ENCODE results near the gene SMYD3. TPM values are rescaled to one million over a fixed set of nuclear protein-coding genes. Genes with fewer than 3 reads are reported as not detected.

The SMYD3 gene
- total RNA-seq, 2 experiments from 2014 or later, result 22.6 to 24.6 TPM

DNA sequence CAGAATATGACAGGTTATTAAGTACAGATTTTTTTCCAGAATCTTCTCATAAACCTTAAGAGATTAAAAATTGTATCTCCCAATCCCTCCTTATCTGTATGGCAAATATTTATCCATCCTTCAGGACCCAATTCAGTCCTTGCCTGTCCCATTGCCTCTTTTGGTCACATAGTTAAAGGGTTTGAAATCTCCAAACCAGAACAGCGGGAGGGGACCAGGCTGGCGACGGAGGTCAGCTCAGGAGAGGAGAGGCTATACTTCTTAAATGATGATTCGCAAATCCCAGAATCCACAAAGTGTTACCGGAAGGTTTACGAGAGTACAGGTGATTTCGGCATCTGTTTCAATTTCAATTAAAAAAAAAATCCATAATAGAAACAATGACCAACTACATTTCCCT lies 572.7 kb downstream of the SMYD3 start:
- Mint-ChIP-seq H3K36me3 (ENCODE audit: low read depth) (no peaks in the 10 kb centered on the region), H3K4me3 (no peak overlapping the region), H3K4me1 (ENCODE audit: low read depth) (no peaks in the 10 kb centered on the region), H3K27ac (no peak overlapping the region), H3K9me3 (no peaks in the 10 kb centered on the region), H3K27me3 (no peaks in the 10 kb centered on the region)
- intact Hi-C loops (cut with micrococcal nuclease), result no loop called here
- DNase-seq (no peak), ATAC-seq (no peak)
- ChIA-PET POLR2A (no interaction called here), CTCF (no interaction called here)
- TF ChIP-seq, protein P1, sequence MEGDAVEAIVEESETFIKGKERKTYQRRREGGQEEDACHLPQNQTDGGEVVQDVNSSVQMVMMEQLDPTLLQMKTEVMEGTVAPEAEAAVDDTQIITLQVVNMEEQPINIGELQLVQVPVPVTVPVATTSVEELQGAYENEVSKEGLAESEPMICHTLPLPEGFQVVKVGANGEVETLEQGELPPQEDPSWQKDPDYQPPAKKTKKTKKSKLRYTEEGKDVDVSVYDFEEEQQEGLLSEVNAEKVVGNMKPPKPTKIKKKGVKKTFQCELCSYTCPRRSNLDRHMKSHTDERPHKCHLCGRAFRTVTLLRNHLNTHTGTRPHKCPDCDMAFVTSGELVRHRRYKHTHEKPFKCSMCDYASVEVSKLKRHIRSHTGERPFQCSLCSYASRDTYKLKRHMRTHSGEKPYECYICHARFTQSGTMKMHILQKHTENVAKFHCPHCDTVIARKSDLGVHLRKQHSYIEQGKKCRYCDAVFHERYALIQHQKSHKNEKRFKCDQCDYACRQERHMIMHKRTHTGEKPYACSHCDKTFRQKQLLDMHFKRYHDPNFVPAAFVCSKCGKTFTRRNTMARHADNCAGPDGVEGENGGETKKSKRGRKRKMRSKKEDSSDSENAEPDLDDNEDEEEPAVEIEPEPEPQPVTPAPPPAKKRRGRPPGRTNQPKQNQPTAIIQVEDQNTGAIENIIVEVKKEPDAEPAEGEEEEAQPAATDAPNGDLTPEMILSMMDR (IDR thresholded peaks at IDR 0.05), result no peak

GRCh38 chr1:245933431-245934045 lies 573.5 kb downstream of the SMYD3 start:
- no peaks in the 10 kb centered on the region for H3K4me1 Mint-ChIP-seq (ENCODE audit: low read depth)
- H3K27me3 Mint-ChIP-seq, result no peaks in the 10 kb centered on the region
- TF ChIP-seq, protein P1 (IDR thresholded peaks at IDR 0.05), result no peak
- H3K4me3 Mint-ChIP-seq, result no peak overlapping the region
- H3K36me3 Mint-ChIP-seq (ENCODE audit: low read depth), result no peaks in the 10 kb centered on the region
- intact Hi-C loops (cut with micrococcal nuclease), result no loop called here
- no peaks in the 10 kb centered on the region for H3K9me3 Mint-ChIP-seq
- ChIA-PET POLR2A (no interaction called here), CTCF (no interaction called here)
- ATAC-seq, result no peak
- no peak for DNase-seq
- H3K27ac Mint-ChIP-seq, result no peak overlapping the region

DNA sequence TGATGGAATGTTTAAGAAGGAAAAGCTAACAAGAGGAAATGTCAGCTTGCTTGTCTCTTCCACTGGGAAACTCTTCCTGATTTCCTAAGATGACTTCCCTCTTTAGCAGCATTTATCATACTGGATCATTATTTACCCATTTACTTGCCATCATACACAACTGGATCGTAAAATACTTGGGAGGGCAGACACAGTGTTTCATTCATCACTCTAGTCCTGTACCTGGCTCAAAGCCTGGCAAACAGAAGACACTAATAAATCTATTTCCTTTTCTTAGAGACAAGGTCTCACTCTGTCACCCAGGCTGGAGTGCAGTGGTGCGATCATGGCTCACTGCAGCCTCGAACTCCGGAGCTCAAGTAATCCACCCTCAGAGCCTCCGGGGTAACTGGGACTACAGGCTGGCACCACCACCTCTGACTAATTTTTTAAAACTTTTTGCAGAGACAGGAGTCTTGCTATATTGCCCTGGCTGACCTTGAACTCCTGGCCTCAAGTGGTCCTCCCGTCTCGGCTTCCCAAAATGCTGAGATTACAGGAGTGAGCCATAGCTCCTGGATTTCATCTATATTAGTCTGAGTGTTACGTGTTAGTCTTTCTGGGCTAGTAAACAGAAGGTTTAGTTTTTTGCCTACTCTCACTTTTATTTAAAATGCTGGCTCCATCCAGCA lies 574.6 kb downstream of the SMYD3 start:
- Mint-ChIP-seq H3K36me3 (ENCODE audit: low read depth) (peaks cover 5% of the 10 kb centered on the region), H3K4me3 (no peak overlapping the region), H3K9me3 (no peaks in the 10 kb centered on the region), H3K4me1 (ENCODE audit: low read depth) (no peaks in the 10 kb centered on the region), H3K27ac (no peak overlapping the region), H3K27me3 (no peaks in the 10 kb centered on the region)
- TF ChIP-seq, protein P1 (IDR thresholded peaks at IDR 0.05), result no peak
- ChIA-PET CTCF (no interaction called here), POLR2A (no interaction called here)
- intact Hi-C loops (cut with micrococcal nuclease), result no loop called here
- ATAC-seq, result no peak
- no peak for DNase-seq

- CTCF ChIA-PET, result no interaction called here
- no peaks in the 10 kb centered on the region for H3K9me3 Mint-ChIP-seq
- ATAC-seq, result no peak
- no peak overlapping the region for H3K4me3 Mint-ChIP-seq
- intact Hi-C loops (cut with micrococcal nuclease), result no loop called here
- no peaks in the 10 kb centered on the region for H3K4me1 Mint-ChIP-seq (ENCODE audit: low read depth)
- TF ChIP-seq, protein P1 (IDR thresholded peaks at IDR 0.05), result no peak
- DNase-seq, result no peak
- POLR2A ChIA-PET, result no interaction called here
- H3K36me3 Mint-ChIP-seq (ENCODE audit: low read depth), result peaks cover 11% of the 10 kb centered on the region
- H3K27ac Mint-ChIP-seq, result no peak overlapping the region
- no peaks in the 10 kb centered on the region for H3K27me3 Mint-ChIP-seq
These were observed 575.6 kb downstream of the SMYD3 start for GRCh38 chr1:245931450-245931849.

DNA sequence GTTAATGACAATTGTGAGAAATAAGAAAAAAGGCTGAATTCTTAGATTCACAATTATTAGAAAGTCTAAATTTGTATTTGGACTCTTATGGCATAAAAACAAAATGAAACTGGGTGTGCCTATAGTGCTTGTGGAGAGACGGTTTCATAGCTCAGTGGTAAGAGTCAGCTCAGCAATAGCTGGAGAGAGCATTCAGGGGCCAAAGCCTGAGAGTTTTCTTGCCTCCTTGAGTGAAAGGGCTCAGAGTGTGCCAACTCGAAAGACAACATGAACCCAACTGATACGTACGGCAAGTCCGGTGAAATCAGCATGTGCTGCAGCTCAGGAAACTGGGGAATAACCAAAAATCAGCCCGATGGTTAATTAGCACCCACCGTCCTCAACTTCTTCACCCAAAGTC lies 577.9 kb downstream of the SMYD3 start:
- no peak overlapping the region for H3K4me3 Mint-ChIP-seq
- intact Hi-C loops (cut with micrococcal nuclease), result no loop called here
- ChIA-PET POLR2A (no interaction called here), CTCF (interaction anchor here (0.9 kb wide), 1 partner anchor 17 kb away, joined by 3 read pairs; no protein-coding TSS in a partner anchor)
- no peaks in the 10 kb centered on the region for H3K4me1 Mint-ChIP-seq (ENCODE audit: low read depth)
- DNase-seq (no peak), ATAC-seq (no peak)
- TF ChIP-seq, protein P1 (IDR thresholded peaks at IDR 0.05), result no peak
- peaks cover 20% of the 10 kb centered on the region for H3K36me3 Mint-ChIP-seq (ENCODE audit: low read depth)
- no peak overlapping the region for H3K27ac Mint-ChIP-seq
- H3K9me3 Mint-ChIP-seq, result no peaks in the 10 kb centered on the region
- H3K27me3 Mint-ChIP-seq, result no peaks in the 10 kb centered on the region
